HG02763 (cell line): ENCODE measurements around the gene CDH7.

ENCODE experiments used
- ATAC-seq: cut with Tn5 transposase; IDR thresholded peaks from one replicate; pipeline ENCODE4 v1.9.1; 2021; ENCODE audit warnings: mild to moderate bottlenecking, moderate library complexity; ENCODE audit not compliant: unreplicated experiment

The CDH7 gene

DNA sequence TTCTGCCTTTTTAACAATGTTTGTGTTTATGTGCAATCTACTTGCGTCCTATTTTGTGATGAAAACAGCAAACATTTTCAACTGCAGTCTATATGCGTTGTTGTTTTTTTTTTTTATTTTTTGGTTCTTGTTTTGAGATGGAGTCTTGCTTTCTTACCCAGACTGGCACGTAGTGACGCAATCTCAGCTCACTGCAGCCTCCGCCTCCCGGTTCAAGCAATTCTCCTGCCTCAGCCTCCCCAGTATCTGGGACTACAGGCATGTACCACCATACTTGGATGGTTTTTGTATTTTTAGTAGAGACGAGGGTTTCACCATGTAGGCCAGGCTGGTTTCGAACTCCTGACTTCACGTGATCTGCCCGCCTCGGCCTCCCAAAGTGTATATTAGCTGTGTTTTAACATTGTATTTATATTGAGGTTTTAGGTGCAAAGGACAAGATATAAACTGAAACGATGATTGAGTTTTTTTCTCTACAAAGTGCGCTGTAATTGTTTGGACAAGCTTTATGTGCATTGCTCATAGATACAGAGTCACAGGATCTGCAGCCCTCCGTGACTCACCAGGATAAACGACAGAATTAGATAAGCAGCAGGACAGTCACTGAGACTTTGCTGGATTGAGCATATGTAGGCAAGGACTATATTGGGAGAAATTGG, 17.4 kb downstream of the CDH7 start:
- ATAC-seq = no peak

DNA sequence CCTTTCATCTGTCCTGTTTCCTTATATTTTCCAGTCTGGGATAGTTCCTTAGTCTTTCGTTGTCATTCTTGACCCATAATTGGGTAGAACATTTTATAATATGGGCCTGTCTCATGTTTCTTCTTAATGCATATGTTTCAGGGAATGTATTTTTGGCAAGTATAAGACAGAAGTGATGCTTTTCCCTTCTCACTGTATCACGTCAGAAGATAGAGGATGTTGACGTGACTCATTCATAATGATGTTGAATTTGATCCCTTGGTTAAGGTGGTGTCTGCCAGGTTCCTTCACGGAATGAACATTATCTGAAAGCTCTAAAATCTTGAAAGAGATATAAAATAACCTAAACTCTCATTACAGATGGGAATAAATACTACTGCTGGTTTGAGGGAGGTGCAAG, 18.8 kb downstream of the CDH7 start:
- ATAC-seq = no peak

DNA sequence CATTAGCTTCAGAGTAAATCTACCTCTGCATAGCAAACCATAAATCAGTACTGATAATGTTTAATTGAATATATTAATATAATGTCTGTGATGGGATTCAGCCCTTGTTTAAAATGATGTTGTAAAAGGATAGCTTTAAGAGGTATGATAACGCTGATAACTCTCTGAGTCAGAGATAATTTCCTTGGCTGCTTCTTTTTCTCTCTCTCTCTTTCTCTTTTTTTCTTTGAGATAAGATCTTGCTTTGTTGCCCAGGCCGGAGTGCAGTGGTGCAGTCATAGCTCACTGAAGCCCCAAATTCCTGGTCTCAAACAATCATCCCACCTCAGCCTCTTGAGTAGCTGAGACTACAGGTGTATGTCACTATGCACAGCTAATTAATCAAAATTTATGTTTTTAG, 35.7 kb downstream of the CDH7 start:
- no peak for ATAC-seq

DNA sequence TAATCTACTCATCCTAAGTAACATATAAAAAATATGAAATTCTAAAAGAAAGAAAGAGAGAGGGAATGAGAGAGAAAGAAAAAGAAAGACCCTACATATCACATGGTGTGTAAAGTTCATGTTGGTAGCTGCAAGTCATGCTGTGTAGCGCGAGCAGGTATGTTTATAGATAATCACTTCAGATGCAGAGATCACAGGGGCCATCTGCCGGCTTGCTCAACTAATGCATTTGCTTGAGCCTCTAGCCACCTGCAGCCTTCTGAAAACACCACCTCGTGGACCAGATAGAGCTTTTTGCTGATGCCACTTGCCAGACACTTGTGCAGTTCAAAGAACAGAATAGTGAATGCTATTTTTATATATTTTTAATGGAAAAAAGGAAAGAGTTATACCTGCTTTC, 37.6 kb downstream of the CDH7 start:
- ATAC-seq = no peak

DNA sequence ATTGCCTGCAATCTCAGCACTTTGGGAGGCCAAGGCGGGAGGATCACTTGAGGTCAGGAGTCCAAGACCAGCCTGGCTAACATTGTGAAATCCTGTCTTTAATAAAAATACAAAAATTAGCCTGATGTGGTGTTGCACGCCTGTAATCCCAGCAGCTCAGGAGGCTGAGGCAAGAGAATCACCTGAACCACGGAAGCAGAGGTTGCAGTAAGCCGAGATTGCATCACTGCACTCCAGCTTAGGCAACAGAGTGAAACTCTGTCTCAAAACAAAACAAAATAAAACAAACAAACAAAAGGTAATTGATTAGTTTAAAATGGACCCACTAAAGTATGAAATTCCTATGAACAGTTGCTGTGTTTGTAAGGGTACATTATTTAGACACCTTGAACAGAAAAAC, 39.8 kb downstream of the CDH7 start:
- no peak for ATAC-seq

DNA sequence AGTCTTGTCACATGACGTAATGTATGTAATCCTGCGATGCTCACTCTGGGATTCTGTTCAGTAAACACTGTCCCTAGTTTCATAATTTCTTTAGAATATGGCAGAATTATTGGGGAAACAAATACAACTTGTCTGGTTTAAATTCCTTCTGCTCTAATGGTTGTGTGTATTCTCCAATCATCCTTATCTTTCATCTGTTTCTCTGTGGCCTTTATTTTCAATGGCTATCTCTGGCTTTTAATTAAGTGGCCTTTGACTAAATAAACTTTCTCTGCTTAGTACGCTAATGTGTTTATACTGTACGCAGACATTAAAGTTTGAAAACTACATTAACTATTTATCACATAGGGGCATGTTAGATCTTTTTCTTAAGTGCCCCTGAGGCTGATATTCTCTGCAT, 40.9 kb downstream of the CDH7 start:
- no peak for ATAC-seq

DNA sequence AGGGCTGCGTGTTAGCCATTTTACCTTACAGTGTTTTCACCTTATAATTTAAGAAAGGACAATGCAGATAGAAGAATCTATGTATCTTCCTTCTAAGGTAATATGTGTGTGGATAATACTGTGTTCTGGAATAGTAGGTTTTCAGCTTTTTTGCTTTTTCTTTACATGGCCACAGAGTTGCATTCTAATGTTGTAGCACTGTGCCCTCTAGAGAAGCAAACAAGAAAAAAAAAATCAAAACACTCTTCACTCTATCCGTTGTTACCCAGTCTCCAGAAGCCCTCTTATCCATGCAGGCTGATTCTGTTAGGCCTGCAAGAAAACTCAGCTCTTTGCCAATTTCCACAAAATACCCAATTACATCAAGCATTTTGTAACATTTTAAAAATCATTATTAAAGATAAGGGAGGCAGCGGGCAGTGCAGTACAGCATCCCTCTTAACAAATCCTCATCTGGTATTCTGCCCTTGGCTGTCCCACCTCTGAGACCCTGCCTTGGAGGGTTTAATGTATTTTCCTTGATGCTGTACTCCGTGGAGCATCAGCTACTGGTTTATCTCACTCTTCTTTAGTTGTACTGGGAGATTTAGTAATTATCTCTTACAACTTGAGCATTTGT, 41.8 kb downstream of the CDH7 start:
- no peak for ATAC-seq

DNA sequence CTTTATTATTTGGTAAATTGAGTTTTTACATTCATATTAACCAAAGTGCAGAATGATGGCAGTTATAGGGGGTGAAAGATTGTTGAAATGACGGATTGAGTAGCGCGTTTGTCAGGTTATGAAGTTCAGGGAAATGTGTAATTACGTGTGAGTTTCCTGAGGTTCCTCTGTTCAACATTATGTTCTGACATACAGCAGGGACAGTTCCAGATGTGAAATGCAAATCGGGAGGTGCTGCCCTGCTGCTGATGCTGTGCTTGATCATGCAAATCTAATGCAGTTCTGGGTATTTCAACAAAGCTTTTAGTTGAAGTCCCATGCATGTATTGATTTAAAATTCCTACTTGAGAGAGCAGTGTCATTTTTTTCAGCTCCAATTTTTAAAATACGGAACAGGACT, 57.9 kb downstream of the CDH7 start:
- ATAC-seq = no peak

DNA sequence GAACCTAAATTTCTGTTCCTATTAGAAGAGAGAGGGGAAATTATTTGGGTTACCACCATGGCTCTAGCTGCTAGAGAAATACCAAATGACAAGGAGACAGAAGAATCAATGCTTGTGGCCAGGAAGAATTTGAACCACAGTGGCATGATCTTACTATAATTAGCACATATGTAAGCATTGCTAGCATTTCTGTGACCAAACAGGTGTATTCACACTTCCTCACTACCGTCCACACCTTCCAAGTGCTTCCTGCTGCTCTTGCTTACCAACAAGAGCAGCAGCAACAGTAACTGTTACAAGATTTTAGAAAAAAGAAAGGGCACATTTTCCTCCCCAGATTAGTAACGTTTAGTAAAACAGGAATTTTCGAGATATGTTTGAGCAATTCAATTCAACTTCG, 60.5 kb downstream of the CDH7 start:
- ATAC-seq = no peak

DNA sequence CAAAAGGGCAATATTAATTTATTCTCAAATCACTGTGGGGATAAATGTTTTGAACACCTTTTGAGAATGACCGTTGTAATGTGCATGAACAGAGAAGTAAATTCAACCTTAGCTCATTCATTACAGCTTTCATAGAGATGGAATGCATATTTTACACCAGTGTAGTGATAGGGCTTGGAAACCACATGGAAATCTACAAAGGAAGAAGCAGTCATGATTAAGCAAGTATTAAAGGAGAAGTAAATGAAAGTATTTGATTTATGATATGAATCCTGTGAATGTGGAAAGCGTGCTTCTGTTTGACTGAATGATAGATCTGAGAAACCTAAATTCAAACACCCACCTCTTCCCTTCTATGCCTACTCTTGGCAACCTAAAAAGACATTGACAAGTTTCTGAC, 64.7 kb downstream of the CDH7 start:
- no peak for ATAC-seq

DNA sequence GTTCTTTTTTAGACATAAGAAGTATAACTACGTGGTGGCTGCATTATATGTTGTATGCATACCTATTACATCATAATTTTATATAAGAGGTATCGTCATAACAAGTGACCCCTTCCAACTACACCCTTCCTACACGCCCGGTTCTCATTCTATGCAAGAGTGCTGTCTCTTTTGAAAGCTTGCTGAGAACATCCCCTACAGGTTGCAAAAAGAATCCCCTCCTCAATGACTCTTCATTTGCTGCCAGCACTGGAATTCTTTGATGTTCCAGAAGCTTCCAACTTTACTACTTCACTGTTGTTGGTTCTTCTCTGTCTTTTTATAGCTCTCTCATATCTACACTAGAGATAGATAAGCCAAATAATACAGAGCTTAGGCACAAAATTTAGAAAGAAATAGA, 66.4 kb downstream of the CDH7 start:
- ATAC-seq = no peak

DNA sequence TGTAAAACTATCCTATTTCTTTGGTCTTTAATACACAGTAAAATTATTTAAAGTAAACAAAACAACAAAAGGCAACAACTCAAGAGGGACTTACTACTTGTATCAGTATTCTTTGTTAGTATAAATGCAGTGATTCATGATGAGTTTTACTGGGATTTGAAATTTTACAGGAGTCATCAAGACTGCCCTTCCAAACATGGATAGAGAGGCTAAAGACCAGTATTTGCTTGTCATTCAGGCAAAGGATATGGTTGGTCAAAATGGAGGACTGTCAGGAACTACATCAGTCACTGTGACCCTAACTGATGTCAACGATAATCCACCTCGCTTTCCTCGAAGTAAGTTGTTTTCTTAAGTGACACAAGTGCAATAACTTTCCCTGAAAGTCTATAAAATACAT, 71.1 kb downstream of the CDH7 start:
- ATAC-seq = no peak

DNA sequence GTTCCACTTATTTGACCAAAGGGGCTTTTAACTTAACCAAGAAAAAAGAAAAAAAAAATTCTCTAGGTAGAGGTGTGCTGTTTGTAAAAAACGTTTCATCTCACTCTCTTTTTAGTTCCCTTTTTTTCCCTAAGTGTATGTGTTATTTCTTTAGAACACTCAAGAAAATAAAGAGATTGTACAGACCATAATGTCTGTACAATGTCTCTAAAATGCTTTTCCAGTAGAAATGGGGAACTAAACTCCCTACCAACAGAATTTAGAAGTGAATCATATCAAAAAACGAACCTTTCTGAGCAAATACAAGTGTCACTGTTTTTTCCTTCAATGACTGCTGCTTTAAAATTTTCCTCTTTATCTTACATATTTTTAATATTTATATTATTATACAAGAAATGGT, 72.0 kb downstream of the CDH7 start:
- no peak for ATAC-seq

DNA sequence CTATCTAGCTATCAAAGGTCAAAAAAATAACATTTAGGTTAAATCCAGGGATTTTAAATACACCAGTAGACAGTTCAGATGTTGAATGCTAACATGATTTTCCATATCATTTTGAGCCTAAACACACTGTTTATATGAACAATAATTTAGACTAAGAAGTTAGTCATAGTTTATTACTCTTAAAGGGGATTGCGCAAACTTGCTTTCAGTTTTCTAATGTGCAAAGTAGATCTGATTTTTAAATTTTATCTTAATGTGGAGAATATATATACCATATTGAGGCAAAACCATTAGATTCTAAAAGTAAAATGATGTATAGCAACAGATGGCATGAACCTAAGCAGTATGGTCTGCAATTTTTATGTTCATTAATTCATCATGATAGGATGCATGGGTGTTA, 76.6 kb downstream of the CDH7 start:
- ATAC-seq = no peak

DNA sequence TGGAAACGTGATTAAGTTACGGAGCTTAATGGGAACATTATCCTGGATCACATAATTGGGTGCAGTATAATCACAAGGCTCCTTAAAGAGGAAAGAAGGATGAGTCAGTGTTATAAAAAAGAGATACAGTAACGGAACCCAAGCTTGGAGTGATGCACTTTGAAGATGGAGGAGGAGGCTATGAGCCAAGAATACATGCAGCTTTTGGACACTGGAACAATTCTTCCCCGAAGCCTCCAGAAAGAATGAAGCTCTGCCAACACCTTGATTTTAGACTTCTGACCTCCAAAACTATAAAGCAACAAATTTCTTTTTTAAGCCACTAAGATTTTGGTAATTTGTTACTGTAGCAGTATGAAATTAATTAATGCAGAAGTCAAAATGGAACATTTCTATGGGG, 85.1 kb downstream of the CDH7 start:
- ATAC-seq = no peak

DNA sequence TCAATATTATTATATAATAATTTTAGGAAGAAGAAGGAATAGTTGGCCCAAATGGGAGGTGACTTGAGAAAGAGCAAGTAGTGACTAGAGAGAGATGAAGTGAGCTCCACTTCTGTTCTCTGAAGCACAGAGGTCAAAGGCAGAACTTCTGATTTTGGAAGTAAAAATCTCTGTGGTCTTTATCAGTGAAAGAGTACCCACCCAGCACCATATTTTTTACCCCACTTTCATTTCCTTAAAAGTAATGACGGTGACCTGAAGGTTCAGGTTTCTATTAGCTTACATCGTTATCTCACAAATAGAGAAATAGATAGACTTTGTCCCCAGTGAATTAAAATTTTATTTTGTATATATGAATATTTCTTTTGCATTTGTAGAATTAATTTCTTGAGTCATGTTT, 95.3 kb downstream of the CDH7 start:
- no peak for ATAC-seq

DNA sequence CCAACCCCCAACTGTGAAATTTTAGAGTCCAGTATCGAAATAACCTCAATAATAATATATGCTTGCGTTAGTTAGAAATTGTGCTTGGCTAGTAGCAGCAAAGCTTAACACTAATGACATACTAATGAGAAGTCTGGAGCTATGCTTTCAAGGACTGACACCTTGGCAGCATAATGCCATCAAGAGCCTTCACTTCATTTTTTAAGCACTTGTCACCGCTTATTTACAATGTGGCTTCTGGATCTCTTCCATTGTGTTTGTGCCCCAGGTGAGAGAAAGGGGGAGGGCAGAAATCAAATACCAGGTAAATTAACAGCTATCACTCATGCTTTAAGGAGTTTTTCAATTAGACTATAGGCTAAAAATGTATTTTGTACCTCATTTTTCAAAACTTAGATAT, 101.5 kb downstream of the CDH7 start:
- no peak for ATAC-seq

DNA sequence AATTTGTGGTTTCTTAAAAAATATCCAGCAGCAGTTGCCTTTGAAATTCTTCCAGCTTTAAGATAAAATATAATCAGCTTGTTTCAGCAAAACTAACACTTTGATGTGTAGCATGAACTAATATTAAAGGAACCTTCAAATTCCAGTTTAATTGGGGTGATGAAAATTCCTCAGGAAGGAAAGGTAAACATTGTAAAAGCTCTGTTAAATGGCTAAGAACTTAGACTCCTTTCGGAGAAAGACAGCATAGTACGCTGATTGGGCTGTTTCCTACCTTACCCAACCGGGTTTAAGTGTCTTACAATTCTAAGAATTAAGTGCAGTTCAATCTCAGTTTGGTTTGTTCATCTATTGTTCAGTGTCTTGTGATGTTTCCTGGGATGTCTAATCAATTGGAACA, 108.3 kb downstream of the CDH7 start:
- ATAC-seq = no peak

DNA sequence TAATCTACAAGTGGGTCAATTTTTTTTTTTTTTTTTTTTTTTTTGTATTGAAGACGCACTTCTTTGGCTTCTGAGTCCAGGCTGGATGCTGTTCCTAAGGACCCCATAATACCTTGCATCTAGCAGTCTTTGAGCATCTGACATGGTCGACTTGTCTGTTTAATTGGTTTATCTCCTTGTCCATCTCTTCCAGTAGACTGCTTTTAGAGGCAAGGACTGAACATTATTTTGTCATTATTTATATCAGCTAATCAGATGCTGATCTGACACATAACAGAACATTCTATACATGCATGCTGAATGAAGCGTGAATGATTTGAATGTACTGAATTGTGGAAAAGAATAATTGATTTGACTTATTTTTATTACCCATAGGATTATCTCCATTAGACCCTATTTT, 118.7 kb downstream of the CDH7 start:
- ATAC-seq = no peak

DNA sequence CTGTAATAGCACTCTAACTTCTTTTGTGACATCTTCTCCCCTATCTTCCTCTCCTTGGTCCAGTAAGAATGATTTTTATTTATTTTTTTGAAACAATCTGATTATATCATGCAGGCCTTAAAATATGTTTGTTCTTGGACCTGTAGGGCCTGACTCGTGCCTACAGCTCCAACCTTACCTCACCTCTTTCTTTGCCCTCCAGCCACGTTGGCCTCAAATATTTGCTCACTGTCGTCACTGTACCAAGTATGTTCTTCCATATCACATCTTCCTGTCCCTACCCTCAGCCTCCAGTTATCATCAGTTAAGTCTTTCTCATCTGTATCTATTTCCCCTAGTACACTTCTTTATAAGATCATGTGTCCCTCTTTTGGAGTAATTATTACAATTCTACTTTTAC, 125.5 kb downstream of the CDH7 start:
- ATAC-seq = no peak

DNA sequence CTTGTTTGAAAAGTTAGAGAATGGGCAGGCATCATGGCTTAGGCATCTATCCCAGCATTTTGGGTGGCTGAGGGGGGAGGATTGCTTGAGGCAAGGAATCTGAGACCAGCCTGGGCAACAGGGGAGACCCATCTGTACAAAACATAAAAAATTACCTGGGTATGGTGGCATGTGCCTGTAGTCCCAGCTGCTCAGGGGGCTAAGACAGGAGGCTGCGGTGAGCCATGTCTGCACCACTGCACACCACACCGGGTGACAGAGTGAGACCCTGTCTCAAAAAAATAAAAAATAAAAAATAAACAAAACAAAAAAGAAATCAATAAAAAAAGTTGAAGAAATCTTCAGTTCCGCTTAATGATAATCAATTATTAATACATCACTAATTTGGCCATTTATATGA, 146.5 kb downstream of the CDH7 start:
- no peak for ATAC-seq

DNA sequence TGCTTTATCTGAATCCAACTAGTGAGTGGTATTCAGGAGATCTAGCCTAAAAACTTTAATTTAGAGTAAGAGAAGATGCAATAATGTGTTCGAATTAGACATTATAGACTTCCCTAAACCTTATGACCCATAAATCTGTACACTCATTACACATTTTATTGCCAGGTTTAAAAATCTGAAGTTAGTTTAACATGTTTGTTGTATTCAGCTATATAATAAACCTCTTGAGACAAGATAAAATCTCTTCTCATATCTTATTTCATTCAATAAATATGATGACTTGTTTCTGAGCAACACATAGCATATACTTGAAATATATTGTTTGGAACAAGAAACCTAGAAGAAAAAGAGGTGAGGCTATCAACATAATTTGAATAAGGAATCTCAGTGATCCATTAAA, 150.7 kb downstream of the CDH7 start:
- ATAC-seq = no peak

DNA sequence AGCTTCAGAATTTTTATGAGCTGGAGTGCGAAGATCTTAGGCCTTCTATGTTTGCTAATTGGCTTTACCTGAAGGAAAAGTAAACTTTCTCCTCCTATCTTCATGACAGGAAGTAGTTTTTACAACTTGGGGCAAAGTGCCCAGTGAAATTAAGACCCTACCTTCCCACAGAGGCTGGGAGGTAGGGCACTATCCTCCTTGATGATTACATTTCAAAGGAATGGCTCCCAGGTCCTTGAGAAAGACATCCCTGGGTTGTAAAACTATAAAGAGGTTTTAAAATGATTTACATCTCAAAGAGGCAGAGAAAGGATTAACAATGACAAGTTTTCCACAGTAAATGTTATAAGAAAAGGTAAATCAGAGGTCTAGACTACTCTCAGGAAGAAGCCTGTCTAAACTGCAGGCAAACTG, 155.8 kb downstream of the CDH7 start:
- ATAC-seq = no peak
